Skeletal muscle cell (primary cell): ENCODE measurements around the gene VPS39.
"Not testable (repeated sequence)": the region's sequence is repeated elsewhere in the genome, so short reads cannot be mapped to it uniquely, and the experiment has no call there.

Experiments
- DNase-seq: peaks from one replicate; pipeline ENCODE4 v3.0.0-alpha.2; 2010; ENCODE audit warnings: low read depth
- H3K4me3 ChIP-seq: 2 replicates; pipeline ENCODE4 v1.5.1; 2011; ENCODE audit warnings: low read depth, mild to moderate bottlenecking, control low read depth, low read length, moderate library complexity

Gene VPS39, protein sequence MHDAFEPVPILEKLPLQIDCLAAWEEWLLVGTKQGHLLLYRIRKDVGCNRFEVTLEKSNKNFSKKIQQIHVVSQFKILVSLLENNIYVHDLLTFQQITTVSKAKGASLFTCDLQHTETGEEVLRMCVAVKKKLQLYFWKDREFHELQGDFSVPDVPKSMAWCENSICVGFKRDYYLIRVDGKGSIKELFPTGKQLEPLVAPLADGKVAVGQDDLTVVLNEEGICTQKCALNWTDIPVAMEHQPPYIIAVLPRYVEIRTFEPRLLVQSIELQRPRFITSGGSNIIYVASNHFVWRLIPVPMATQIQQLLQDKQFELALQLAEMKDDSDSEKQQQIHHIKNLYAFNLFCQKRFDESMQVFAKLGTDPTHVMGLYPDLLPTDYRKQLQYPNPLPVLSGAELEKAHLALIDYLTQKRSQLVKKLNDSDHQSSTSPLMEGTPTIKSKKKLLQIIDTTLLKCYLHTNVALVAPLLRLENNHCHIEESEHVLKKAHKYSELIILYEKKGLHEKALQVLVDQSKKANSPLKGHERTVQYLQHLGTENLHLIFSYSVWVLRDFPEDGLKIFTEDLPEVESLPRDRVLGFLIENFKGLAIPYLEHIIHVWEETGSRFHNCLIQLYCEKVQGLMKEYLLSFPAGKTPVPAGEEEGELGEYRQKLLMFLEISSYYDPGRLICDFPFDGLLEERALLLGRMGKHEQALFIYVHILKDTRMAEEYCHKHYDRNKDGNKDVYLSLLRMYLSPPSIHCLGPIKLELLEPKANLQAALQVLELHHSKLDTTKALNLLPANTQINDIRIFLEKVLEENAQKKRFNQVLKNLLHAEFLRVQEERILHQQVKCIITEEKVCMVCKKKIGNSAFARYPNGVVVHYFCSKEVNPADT

DNA sequence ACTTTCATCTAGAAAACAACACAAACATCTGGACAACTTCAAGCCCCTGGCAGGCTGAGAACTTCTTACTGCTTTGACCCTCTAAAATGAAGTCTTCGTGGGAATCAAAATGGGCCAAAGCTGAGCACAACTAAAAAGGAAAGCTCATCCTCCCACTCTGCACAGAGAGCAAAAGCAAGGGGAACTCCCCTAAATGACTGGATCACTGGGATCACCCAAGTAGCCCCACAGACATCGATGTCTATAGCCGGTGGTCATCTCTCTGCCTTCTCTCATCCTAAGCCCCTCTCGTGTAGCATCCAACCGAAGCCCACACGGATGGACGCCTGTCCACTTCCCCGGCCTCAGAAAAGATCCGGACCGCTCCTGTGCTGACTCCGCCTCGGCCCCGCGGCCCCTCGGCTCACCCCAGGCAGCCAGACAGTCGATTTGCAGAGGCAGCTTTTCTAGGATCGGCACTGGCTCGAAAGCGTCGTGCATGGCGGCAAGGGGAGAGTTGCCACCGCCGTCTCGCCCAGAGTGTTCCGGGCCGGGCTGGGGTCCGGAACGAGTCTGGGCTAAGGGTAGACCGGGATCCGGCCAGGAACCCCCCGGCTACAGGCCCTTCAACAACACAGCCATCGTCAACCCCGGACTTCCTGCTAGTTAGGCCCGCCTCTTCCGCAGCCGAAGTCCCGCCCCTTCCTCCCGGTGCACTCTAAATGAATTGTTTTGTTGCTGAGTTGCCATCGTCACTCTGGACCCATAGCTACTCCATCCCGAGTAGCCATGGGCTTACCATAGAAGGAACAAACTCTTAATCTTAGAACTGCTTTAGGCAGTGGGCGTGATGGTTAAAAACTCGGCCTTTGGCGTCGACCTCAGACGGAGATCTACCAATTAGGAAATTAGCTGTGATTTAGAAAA is at the start of gene VPS39:
TSS of gene VPS39 (minus strand) at position 631 of the 906 bp plus-strand sequence. CDS start at position 480, 151 bp downstream.
- H3K4me3 ChIP-seq: peak within 1 kb of the TSS; percentile 96
- DNase-seq: peak; percentile 54

DNA sequence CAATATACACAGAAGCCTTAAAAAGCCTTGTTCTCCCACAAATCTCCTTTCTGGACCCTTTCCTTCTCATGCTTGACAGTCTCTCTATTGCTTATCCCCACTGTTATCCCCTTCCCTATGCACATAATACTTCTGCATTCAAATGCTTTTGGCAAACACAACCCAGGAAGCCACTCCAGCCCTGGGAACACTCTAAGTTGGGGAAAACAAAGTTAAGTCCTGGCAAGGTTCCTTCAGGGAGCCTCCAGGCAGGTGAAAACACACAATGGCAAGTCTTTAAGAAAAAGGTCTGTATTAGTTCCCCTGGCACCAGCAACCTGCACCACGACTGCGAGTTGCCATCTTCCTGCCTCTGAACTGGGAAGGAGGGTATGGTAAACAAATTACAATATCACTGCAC is 45.2 kb upstream of the VPS39 start:
- H3K4me3 ChIP-seq: no peak overlapping the region
- no peak for DNase-seq

DNA sequence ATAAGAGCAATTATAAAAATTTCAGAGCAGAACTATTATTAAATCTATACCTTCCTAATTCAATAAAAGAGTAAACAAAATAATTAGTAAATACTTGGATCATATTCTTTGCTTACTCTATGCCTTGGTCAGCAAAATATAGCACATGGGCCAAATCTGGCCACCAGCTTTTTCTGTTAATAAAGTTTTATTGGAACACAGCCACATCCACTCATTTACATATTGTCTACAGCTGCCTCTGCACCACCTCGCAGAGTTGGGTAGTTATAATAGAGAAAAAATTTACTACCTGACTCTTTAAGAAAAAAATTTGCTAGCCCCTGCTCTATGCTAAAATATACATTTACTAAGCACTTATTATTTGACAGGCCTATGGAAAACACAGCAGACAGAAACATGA is 32.7 kb upstream of the VPS39 start:
- no peak overlapping the region for H3K4me3 ChIP-seq
- no peak for DNase-seq

DNA sequence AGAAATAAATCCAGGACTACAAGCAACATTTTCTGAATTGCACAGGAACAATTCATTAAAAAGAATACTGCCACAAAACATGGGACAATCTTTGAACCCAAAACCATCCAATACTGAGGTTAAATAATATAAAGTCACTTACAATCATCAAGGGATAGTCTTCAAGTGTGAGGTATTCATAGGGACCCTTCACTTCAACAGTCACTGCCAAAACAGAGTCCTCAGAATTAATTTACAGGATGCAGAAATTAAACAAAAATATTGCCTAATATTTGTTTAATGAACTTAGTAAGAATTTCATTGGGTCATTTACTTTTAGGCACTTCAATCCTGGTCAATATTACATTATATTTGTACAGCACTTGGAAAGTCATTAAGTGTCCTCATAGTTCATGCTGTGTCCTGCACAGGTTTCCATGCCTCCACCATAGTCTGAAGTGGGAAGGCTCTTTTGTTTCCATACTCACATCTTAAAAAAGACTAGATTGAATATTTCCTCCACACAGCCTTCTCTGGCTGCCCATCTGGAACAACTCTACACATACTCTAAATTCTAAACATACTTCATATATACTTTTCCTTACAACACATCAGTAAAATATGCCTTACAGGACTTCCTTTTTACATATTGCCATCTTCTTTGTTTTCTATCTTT is 31.6 kb upstream of the VPS39 start:
- no peak overlapping the region for H3K4me3 ChIP-seq
- DNase-seq: no peak

DNA sequence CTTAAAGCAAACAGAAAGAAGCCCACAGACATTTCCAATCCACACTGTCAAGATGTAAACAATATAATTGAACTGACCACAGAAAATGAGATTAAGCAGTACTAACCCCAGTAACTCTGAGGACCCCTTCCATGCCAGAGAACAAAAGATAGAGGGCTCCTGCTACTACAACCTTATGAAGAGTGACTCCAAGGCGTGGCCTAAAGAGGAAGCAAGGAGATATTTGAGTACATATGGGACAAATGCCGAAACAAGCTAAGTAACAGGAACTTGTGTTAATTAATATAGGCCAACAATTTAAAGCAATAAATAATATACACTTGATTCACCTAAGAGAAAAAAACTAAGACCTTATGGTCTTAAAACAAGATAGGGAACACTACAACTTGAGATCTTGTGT is 25.0 kb upstream of the VPS39 start:
- DNase-seq: no peak
- no peak overlapping the region for H3K4me3 ChIP-seq

DNA sequence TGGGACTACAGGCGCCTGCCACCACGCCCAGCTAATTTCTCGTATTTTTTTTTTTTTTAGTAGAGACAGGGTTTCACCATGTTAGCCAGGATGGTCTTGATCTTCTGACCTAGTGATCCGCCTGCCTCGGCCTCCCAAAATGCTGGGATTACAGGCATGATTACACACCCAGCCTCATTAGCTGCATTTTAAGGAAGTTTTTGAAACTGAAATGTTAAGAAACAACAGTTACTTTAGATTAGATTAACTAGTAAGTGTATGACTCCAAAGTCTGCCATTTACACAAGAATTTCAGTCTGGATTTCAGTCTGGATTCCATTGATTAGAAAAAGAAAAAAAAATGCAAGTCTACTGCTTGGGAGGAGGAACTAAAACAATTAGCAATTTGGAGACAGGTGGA is 24.5 kb upstream of the VPS39 start:
- H3K4me3 ChIP-seq: no peak overlapping the region
- no peak for DNase-seq

DNA sequence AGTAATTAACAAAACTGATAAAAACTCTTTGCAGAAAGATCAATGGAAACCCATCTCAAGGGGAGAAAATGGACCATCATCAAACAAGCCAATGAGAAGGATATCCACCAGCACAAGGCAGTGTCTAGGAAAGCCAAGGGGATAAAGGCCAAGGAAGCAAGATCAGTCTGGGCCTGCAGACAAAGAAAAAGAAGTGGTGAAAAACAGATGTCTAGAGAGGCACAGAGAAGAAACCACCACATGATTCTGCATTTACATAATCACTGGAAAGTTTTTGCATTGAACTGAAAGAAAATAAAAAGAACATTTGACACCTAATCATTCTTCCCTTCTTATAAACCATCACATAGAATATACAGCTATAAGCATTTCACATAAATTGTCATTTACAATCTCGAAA is 23.0 kb upstream of the VPS39 start:
- no peak overlapping the region for H3K4me3 ChIP-seq
- no peak for DNase-seq

DNA sequence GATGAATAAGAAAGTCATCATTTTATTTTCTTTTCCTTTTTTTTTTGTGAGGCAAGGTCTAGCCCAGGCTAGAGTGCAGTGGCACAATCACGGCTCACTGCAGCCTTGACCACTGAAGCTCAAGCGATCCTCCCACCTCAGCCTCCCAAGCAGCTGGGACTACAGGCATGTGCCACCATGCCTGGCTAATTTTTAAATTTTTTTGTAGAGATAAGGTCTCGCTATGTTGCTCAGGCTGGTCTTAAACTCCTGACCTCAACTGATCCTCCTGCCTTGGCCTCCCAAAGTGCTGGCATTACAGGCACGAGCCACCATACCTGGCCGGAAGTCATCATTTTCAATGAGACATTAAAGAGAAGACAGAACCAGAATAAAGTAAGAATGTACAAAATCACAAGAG is 20.9 kb upstream of the VPS39 start:
- H3K4me3 ChIP-seq, DNase-seq: not testable (repeated sequence)

DNA sequence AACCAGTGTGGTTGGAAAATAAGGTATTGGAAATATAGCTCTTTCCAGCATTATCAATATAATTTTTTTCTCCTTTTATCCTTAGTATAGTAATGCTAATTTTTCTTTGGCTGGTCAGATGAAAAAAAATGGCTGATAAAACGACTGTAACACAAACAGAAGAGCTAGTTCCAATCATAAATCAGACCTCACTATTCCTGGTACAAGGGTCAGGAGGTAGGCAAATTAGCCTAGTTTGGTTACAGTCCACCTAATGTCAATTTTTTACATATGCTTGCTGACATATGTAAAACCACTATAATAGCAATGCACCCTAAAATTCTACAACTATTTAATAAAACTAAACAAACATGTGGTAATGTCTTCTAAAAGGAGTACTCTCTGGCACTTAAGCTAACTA is 19.9 kb upstream of the VPS39 start:
- no peak for DNase-seq
- no peak overlapping the region for H3K4me3 ChIP-seq

DNA sequence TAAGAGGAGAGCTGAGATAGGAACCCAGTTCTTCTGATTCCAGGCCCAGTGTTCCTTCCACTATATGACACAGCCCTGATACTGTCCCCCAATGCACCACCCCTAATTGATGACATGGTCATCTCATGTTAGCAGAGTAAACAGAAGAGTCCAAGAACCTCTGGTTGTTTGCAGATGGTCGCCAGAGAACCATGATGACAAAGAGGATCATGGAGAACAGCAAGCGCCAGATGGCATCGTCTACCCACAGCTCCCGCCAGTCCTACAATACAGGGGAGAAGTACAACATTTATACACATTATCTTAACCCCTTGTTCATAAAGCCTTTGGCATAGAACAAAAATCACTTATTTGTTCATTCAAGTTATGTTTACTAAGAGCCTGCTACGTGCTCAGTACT is 18.5 kb upstream of the VPS39 start:
- no peak for DNase-seq
- H3K4me3 ChIP-seq: no peak overlapping the region

DNA sequence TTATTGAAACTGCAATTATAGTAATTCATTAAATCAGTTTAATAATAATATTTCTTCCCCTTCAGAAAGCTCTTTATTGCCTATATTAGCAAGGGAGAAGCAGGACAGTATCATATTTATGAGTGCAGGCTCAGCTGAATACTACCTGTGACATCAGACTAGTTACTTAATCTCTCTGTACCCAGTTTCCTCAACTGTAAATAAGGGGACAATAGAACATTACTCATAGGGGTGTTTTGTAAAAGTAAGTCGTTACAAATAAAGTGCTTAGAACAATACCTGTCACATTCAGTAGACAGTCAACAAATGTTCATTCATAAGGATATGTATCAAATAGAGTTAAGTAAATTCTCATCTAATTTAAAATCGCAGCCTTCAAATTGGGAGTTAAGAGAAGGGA is 12.1 kb upstream of the VPS39 start:
- no peak overlapping the region for H3K4me3 ChIP-seq
- DNase-seq: no peak

DNA sequence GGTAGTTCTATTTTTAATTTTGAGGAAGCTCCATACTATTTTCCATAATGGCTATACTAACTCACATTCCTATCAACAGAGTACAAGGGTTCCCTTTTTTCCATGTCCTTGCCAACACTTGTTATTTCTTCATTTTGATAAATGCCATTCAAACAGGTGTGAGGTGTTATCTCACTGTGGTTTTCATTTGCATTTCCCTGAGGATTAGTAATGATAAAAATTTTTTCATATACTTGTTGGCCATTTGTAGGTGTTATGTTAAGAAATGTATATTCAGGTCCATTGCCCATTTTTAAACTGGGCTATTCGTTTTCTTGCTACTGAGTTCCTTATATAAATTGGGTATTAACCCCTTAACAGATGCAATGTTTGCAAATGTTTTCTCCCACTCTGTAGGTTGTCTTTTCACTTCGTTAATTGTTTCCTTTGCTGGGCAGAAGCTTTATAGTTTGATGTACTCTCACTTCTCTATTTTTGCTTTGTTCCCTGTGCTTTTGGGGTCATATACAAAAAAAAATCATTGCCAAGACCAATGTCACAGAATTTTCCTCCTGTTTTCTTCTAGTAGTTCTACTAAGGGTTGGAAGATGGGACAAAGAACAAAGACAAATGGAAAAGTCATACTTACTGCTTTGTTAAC is 11.0 kb upstream of the VPS39 start:
- H3K4me3 ChIP-seq: no peak overlapping the region
- no peak for DNase-seq

DNA sequence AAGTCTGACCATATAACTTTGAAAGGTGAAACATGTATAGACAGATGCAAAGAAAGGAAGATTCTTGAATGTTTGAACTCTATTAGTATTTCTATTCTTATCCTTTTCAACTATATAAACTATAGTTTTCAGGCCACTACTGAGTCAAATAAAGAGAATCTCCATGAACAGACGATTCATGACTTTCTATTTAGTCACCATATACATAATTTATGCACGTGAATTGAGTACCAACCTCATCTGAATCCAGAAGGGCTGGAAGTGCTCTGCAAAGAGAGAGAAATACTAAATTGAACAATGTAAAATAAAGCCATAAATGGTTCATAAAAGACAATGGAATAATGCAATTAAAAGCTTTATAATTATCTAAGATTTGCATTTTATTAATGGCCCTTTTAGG is 9.5 kb upstream of the VPS39 start:
- no peak overlapping the region for H3K4me3 ChIP-seq
- no peak for DNase-seq

DNA sequence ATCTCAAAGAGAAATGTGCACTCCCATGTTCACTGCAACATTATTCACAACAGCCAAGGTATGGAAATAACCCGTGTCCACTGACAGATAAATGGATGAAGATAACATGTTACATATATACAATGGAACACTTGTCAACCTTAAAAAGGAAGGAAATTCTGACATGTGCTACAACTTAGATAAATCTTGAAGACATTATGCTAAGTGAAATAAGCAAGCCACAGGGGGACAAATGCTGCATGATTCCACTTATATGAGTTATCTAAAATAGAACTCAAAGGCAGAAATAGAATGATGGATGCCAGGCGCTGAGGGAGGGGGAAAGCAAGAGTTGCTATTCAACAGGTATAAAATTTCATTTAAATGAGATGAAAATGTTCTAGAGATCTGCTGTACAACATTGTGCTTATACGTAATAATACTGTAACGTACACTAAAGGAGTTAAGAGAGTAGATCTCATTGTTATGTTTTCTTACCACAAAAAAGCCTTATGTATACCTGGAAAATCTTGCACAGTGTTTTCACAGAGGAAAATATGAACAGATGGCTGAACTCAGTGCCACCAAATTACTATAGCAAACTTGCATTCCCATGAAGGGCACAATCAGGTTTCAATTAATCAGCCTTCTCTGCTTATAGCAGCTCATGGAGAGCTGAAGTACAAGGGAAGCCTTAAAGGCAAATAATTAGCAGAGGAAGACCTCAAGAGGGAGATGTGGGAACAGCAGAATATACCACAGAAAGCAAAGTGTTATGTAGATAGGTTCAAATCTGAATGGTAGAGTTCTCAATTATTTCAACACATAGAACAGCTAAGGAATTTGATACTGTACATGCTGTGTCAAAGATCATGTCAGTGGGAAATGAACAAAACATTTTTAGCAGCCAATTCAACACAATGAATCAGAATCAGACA is 8.1 kb upstream of the VPS39 start:
- DNase-seq: no peak

DNA sequence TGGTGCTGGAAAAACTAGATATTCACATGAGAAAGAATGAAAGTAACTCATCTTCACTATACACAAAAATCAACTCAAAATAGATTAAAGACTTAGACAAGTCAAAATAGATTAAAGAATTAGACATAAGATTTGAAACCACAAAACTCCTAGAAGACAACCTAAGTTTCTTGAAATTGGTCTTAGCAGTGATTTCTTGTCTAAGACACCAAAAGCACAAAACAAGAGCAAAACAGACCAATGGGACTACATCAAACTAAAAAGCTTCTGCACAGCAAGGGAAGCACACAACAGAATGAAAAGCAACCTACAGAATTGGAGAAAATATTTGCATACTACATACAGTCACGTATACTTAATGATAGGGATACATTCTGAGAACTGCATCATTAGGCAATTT is 6.5 kb upstream of the VPS39 start:
- no peak overlapping the region for H3K4me3 ChIP-seq
- DNase-seq: no peak

More for the DNA sequence above, 8.1 kb upstream of the VPS39 start:
- no peak overlapping the region for H3K4me3 ChIP-seq

DNA sequence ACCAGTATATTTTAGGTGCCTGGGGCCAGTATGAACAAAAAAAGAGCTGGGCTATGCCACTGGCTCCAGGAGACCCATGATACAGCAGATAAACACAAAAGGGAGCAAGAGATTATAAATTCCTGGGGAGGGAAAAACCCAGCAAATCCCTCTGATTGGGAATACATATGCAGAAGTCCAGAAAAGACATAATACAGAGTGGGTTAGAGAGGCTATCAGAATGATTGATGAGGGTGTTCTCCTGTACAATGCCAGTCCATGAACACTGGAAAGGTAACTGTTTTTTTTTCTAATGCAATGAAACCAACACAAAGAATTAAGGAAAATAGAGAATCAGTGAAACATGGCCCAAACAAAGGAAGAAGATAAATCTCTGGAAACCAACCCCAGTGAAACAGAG is 5.4 kb upstream of the VPS39 start:
- H3K4me3 ChIP-seq: no peak overlapping the region
- no peak for DNase-seq

DNA sequence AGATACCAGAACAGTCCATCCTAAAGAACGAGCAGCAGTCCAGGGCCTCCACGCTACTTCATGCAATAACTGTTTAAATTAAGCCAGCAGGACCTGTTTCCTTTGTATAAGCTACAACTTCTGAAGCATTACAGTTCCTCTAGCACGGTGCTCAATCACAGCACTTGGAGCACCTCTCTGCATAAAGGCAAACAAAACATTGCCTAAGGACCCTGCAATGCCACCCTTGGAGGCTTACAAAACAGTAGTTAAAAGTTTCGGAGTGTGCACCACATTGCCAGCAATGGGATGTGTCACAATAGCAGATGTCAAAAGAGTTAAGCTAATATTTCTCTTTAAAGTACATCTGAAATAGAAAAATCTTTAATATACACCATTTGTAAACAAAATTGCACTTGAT is 2.6 kb upstream of the VPS39 start:
- no peak for DNase-seq

DNA sequence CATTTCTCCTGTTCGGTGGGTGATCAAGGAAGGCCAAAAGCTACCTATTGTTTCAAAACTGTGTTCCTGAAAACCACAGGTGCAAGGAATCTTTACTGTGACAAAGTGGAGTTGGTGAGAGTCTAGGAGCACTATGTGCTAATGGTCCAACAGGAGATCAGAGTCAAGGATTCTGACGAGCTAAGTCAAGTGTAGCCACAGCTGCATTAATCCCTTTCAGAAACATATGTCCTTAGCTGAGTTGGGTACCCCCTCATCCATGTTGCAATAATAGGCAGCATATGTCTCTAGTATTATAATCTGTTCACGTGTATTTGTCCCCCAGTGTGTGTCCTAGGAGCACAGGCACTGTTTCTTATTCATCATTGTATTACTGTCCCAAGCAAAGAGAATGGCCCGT is 1.7 kb downstream of the VPS39 start:
- H3K4me3 ChIP-seq: no peak overlapping the region
- DNase-seq: no peak

More for the DNA sequence above, 2.6 kb upstream of the VPS39 start:
- no peak overlapping the region for H3K4me3 ChIP-seq
